Measurements from ENCODE around the gene PRKCZ. TPM values are rescaled to one million over a fixed set of nuclear protein-coding genes. Genes with fewer than 3 reads are reported as not detected.

PRKCZ gene
- total and polyA plus RNA-seq, 2 of the 4 experiments (the other 2 are of a cell fraction) = 2.0 to 3.5 TPM

DNA sequence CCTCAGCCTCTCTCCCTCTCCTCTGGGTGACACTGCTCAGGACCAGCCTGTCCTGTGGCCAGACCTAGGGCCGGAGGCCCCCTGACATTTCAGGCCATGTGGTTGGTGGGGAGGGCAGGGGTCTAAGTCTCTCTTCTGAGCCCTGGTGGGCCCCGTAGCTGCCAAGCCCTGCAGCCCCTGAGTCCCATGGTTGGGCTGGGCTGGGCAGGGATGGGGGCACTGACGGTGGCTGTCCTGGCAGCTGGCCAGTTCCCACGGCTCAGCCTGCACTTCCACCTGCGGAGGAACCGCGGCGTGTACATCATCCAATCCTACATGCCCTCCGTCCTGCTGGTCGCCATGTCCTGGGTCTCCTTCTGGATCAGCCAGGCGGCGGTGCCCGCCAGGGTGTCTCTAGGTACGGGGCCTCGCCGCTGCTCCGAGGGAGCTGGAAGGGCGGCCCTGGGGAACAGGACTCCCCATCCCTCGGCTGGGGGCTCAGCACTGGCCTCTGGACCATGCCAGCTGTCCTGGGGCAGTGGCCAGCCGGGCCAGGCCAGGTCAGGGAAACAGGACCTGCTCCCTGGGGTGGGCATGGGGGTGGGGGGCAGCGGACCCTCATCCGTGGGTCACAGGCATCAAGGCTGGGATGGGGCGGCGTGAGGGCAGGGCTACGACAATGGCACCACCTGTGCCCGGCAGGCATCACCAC, 21.2 kb upstream of the PRKCZ start:
- Histone ChIP-seq H3K56ac (ENCODE audit: extremely low read depth, insufficient read depth, low read length) (no peak overlapping the region), H3K4ac (ENCODE audit: low read depth, low read length) (no peak overlapping the region), H3K18ac (ENCODE audit: low read depth, low read length) (no peak overlapping the region), H2BK20ac (ENCODE audit: low read depth, low read length) (no peak overlapping the region), H3K4me3 (ENCODE audit: insufficient read depth, low read depth, low read length) (no peak overlapping the region), H2BK120ac (ENCODE audit: low read depth, low read length) (no peak overlapping the region), H3K79me1 (ENCODE audit: low read depth in 1 of 2, low read length in 2 of 2) (no peaks in the 10 kb centered on the region), H4K91ac (ENCODE audit: insufficient read depth, low read depth, low read length) (no peak overlapping the region), H4K20me1 (ENCODE audit: insufficient read depth, low read length) (no peaks in the 10 kb centered on the region), H3K9me1 (ENCODE audit: insufficient read depth, low read length) (no peaks in the 10 kb centered on the region), H2BK15ac (ENCODE audit: low read depth, low read length) (no peak overlapping the region), H4K8ac (ENCODE audit: low read depth in 2 of 2, low read length in 2 of 2) (no peak overlapping the region), H3K4me2 (ENCODE audit: low read depth, low read length) (no peak overlapping the region), H4K5ac (ENCODE audit: low read depth, low read length) (no peak overlapping the region), H3K9me3 (ENCODE audit: control insufficient read depth, insufficient read depth, low read length) (no peaks in the 10 kb centered on the region), H3K36me3 (ENCODE audit: control insufficient read depth, insufficient read depth, low read length) (no peaks in the 10 kb centered on the region), H2BK5ac (ENCODE audit: low read depth, low read length, poor library complexity, severe bottlenecking) (no peak overlapping the region), H2AK9ac (replicated peaks; ENCODE audit: low read depth, low read length, poor library complexity) (no peak overlapping the region), H2AFZ (replicated peaks; ENCODE audit: low read length, poor library complexity) (no peak overlapping the region), H3K23ac (ENCODE audit: low read depth, low read length) (no peak overlapping the region), H3K14ac (replicated peaks; ENCODE audit: low read depth, low read length) (no peak overlapping the region), H3K27me3 (ENCODE audit: control insufficient read depth, insufficient read depth, low read length) (peaks cover 59% of the 10 kb centered on the region), H2AK5ac (ENCODE audit: low read depth, low read length) (no peak overlapping the region), H3K27ac (ENCODE audit: insufficient read depth, low read length) (no peak overlapping the region), H3K4me1 (ENCODE audit: control insufficient read depth, insufficient read depth, low read length) (no peaks in the 10 kb centered on the region), H3K9ac (ENCODE audit: low read depth, low read length) (no peak overlapping the region)
- 84% methylated on average over 15 of the region's 26 CpGs; no CpG with 5 or more reads in 1 of the 2 experiments for WGBS, 2 experiments (ENCODE audit: extremely low coverage in 2 of 2, insufficient read length in 1 of 2)
- ChIA-PET POLR2A (ENCODE audit: unreplicated experiment) (no interaction called here), CTCF (no interaction called here)
- DNase-seq (no peak), ATAC-seq (ENCODE audit: low read depth) (no peak)
- intact Hi-C loops (cut with micrococcal nuclease) (no loop called here), in situ Hi-C loops (cut with MboI; ENCODE audit: low sequenced_read_pairs) (no loop called here), dilution Hi-C loops (cut with HindIII; ENCODE audit: low sequenced_read_pairs, unreplicated experiment) (no loop called here)
- no TSS peak for BruUV-seq (replicated peaks)
- TF ChIP-seq RCOR1 (IDR thresholded peaks at IDR 0.05; ENCODE audit: insufficient replicate concordance, low read length) (no peak), MAZ (IDR thresholded peaks at IDR 0.05; ENCODE audit: borderline replicate concordance, low read depth, low read length) (no peak), RFX5 (IDR thresholded peaks at IDR 0.05; ENCODE audit: low read depth, low read length) (no peak), POLR2A (IDR thresholded peaks at IDR 0.05; ENCODE audit: low read depth, low read length) (no peak)
- TF ChIP-seq, protein P1, sequence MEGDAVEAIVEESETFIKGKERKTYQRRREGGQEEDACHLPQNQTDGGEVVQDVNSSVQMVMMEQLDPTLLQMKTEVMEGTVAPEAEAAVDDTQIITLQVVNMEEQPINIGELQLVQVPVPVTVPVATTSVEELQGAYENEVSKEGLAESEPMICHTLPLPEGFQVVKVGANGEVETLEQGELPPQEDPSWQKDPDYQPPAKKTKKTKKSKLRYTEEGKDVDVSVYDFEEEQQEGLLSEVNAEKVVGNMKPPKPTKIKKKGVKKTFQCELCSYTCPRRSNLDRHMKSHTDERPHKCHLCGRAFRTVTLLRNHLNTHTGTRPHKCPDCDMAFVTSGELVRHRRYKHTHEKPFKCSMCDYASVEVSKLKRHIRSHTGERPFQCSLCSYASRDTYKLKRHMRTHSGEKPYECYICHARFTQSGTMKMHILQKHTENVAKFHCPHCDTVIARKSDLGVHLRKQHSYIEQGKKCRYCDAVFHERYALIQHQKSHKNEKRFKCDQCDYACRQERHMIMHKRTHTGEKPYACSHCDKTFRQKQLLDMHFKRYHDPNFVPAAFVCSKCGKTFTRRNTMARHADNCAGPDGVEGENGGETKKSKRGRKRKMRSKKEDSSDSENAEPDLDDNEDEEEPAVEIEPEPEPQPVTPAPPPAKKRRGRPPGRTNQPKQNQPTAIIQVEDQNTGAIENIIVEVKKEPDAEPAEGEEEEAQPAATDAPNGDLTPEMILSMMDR (conservative IDR thresholded peaks at IDR 0.05; ENCODE audit: low read depth, low read length) = no peak
